ENCODE results near the gene TSHZ2.

Gene TSHZ2, protein sequence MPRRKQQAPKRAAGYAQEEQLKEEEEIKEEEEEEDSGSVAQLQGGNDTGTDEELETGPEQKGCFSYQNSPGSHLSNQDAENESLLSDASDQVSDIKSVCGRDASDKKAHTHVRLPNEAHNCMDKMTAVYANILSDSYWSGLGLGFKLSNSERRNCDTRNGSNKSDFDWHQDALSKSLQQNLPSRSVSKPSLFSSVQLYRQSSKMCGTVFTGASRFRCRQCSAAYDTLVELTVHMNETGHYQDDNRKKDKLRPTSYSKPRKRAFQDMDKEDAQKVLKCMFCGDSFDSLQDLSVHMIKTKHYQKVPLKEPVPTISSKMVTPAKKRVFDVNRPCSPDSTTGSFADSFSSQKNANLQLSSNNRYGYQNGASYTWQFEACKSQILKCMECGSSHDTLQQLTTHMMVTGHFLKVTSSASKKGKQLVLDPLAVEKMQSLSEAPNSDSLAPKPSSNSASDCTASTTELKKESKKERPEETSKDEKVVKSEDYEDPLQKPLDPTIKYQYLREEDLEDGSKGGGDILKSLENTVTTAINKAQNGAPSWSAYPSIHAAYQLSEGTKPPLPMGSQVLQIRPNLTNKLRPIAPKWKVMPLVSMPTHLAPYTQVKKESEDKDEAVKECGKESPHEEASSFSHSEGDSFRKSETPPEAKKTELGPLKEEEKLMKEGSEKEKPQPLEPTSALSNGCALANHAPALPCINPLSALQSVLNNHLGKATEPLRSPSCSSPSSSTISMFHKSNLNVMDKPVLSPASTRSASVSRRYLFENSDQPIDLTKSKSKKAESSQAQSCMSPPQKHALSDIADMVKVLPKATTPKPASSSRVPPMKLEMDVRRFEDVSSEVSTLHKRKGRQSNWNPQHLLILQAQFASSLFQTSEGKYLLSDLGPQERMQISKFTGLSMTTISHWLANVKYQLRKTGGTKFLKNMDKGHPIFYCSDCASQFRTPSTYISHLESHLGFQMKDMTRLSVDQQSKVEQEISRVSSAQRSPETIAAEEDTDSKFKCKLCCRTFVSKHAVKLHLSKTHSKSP (N-terminal part only)

DNA sequence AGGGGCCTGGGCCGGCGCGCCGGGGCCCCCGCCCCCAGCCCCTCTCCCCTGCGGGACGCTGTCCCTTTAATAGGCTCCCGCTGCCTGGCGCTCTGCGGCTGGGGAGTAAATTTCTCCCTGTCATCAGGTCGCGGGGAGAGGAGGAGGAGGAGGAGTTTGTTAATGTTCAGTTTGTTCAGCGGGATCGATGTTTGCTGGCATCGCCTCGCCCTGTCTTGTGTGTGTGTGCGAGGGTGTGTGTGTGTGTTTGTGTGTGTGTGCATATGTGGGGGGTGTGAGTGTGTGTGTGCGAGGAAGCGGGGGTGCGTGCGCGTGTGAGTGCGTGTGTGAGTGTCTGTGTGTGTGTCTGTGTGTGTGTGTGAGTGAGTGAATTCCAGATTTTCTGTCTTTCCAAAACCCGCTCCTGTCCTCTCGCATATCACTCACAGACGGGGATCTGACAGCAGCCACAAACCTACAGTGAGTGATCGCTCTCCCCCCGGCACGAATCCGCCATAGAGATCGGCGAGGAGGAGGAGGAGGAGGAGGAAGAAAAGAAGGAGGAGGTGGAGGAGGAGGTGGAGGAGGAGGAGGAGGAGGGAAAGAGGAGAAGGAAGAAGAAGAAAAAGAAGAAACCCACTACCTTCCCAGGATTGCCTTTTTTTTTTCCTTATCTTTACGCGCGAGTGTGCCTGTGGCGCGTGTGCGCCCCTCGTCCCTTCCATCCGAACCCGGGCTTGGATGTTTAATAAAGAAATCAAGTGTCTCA lies at the start of gene TSHZ2:
Gene TSHZ2 (plus strand): TSS at position 169 of the 748 bp plus-strand sequence. CDS start 936 bp downstream, outside the sequence.
- peak; percentile 64 for DNase-seq (ENCODE audit: low spot score)

DNA sequence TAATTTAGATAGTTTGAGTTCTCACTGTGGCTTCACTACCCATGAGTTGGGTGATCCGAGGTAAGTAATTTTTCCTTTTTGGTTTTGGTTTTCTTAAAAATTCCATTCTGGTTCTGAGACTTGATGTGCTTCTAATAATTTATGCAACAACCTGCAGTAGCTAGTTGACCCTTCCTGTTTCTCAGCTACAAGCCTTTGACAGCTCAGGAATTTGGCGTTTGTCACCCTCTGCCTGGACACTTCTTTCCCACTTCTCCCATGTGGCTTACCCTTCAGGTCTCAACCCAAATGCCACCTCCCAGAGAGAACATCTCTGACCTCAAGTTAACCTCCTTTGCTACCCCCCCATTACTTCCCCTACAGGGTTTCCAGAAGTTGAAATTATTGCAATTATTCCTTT lies 49.7 kb upstream of the TSHZ2 start:
- no peak for DNase-seq (ENCODE audit: low spot score)

DNA sequence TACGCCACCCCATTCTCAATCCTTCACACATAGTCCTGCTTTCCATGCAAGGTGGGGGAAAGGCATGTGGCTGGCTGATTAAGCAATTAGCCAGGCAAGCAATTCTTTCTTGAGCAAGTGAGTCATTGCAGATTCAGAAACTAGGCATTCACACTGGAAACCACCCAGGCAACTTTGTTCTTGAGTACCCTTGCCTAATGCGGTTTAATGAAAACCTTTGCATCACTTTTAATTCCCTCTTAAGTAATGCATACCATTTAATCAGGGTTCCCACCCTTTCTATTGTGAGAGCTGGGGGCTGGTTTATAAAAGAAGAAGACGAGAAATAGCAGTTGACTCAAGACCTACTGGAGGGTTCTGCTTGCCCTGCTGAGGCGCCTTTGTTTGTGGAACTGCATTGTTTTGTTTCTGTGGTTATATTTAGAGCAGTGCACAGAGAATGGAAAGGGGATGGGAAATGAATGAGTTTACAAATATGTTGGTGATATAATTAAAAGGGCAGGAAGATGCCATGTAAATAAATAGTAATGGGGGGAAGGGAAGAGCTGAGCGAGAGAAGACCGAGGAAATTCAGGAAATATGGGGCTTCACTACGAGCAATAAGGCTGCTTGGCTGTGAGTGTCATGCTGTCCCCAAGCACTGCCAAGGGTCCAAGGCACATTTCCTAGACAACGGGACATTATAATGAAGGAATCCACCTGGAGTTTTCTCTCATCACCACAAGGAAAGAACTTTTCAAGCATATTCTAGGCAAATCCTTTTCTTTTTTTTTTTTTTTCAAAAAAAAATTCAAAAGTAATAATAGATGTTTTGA lies 48.8 kb upstream of the TSHZ2 start:
- DNase-seq (ENCODE audit: low spot score): no peak

DNA sequence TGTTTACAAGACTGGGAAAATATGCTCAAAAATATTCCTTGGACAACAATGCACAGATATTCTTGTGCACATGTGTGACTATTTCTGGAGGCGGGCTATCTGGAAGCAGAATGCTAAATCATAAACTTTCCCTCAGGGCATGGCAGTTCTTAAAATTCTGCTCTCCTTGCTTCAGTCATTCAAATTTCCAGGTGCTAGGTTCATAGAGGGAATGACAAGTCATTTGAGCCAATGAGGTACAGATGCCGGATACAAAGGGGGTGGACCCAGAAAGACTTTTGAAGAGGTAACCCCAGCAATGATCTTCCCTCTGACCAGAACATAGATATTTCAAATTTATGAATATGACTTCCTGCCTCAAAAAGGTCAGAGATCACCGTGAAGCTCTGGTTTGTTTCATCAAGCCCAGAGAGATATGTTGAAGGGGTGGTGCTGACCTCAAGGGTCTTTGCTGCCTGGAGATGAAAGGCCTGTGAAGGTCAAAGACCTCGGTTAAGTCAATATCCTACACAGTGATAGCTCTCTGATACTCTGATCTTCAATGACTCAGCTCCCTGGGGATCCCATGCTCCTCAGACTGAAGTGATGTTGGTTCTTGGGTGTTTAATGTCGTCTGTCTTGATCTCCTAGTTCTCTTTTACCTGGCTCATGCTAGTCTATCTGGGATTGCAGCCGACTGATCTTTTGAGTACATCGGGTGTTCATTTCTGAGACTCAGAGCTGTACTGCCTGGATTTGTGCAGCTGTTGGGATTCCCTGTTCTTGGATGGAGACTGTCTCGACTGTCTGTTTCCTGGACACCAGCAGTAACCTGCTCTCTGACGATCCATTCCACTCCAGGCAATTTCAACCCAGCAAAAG lies 47.5 kb upstream of the TSHZ2 start:
- no peak for DNase-seq (ENCODE audit: low spot score)

DNA sequence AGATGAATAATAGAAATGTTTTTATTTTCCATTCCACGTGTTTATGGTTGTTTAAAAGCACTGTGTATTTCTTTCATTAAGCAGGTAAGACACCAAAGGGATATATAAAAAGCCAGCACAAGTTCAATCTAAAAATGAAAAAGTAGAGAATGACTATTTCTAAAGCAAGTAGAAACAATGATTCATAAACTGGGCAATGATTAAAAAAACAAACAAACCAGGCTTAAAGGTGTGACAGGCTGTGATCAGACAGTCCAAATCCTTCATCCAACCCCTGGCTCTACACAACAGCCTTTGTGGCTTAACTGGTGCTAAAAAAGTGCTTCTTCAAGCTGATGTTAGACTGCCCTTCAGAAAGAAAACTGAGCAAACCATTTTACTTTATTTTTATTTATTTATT lies 45.7 kb upstream of the TSHZ2 start:
- no peak for DNase-seq (ENCODE audit: low spot score)

DNA sequence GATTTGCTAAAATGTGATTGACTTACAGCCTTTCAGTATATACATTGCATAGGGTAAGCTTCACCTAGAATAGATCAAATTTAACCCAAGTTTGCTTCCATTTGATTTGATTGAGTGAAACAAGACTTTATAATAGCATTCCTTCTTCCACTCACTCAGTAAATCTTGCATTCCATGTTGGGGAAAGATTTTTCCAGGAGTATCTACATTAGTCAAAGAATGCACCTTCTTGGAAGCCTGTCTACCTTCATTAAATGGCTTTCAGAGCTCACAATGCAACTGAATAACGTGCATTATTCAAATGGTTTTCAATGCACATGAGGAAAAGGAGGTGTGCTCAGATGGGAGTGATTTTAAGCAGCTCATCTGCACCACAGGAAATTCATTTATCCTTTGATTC lies 38.3 kb upstream of the TSHZ2 start:
- no peak for DNase-seq (ENCODE audit: low spot score)

DNA sequence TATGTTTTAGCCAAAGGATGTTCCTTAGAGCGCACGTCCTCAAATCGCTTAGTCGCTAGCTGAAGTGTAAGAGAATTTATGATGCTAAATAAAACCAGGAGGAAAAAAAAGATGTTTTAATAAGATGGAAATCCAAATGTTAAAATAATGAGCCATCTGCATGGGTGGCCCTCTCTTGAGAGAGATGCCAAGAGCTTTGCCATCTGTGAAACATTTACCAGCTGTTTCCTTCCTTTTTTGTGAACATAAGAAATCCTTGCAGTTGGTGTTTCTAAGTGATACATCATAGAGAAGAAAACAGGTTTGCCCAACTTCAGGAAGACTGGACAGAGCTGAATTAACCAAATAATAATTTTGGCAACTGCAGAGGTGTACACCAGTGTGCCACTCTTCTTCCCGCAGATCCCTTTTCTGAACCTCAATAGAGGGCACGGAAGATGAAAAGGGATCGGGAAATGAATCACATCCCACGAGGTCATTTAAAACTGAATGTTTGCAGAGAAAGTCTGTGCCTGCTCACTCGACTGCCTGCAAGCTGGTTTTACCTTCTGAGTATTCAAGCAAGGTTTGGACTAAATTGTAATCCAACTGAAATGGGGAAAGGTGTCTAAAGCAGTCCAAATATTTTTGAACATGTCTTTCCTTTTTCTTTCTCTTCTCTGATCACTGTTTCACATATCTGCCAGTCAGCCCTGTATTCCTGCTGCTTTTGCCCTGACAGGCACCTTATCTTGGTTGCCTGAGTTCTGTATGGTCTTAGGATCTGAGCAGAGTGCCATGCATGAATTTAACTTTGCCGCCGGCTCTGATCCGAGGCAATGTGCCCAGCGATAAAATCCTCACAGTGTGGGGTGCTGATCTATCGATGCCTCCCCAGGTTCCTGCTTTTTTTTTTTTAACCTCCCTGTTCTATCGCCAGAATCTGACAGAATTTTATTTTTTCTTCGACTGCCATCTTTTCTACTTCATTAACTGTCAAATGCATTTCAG lies 35.5 kb upstream of the TSHZ2 start:
- no peak for DNase-seq (ENCODE audit: low spot score)

DNA sequence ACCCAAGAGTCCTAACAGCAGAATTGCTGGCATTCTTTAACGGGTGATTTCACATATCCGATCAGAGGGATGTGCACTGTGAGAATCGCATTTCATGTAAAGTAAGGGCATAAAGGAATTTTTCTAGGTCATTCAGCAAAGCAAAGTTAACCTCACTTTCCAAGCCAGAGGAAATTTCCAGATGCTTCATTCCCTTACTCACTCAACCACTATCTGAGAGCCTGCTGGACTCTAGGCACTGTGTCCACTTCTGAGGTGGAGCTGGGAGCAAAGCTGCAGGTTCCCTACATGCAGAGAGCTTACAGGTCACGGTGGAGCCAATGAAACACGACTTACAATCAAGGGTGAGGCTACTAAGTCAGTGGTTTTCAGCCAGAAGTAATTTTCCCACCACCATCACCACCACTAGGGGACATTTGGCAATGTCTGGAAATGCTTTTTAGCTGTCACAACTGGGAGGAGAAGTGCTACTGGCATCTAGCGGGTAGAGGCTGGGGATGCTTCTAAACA lies 34.5 kb upstream of the TSHZ2 start:
- no peak for DNase-seq (ENCODE audit: low spot score)

DNA sequence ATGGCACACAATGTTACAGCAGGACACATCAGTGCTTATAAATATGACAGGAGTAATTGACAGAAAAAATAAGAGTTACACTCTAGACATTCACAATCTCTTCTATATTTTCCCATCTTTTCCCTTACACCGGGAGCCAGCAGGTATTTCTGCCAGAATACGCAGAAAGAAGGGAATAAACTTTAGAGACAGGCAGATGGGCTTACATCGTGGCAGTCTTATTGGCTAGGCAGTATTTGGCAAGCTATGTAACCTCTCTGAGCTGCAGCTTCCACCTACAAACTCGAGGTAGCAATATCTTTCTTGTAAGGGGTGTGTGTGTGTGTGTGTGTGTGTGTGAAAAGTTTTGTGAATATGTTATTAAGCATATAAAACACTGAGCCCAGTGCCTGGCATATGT lies 33.0 kb upstream of the TSHZ2 start:
- no peak for DNase-seq (ENCODE audit: low spot score)

DNA sequence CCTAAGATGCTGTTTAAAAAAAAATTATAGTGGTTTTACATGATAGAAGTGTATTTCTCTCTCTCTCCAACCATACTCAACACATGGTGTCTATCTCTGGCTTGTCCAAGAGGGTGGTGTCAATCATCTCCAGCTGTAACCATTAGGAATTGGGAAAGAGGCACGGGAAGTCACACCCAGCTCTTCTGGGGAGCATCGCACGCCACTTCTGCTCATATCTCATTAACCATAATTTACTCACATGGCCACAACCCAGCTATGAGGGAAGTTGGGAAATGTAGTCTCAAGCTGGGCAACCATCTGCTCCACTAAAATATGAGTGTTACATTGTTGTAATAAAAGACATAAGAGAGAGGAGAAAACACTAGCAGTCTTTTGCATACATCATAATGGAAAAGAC lies 30.4 kb upstream of the TSHZ2 start:
- DNase-seq (ENCODE audit: low spot score): no peak

DNA sequence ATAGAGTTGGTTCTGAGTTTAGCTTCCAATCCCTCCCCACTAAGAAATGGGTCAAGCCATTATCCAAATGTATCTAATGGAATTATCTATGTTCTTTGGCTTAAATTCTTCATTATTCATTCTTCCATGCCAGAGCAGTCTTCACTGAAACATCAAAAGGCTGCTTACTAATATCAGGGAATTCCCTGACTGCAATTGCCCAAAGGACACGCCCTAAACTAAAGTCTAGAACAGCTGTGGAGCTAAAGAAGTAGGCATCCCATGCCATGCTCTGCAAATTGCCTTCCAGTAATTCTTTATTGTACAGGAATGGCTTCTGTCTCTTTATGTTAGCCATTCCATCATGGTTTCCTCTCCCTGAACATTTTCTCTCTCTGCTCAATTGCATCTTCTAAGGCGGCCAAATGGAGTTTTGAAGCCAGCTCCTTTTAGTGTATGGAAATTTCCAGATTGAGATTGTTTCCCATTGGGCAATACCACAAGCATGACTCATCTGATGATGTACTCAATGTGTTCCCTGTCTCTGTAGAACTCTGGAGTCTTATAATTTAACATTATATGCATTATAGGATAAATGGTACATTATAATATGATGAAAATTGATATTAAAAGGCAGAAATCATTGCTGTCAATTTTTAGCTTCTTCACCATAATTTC lies 28.8 kb upstream of the TSHZ2 start:
- DNase-seq (ENCODE audit: low spot score): no peak

DNA sequence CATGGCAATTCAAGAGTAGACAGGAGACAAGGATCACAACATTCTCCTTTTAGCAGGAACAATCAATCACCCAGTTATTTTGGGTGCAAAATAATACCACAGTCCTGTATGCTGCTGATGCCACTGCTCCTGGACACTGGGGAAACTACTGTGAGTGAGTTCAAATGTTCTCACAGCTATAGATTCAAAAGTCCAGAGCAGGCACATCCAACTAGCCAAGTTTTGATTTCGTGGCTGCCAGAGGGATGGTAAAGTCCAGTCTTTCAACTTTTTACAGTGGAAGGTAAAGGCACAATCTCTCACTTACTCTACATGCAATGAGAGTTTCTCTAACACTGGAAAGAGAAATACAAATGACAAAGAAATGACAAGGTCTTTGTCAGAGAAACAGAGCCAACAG lies 26.9 kb upstream of the TSHZ2 start:
- DNase-seq (ENCODE audit: low spot score): no peak

DNA sequence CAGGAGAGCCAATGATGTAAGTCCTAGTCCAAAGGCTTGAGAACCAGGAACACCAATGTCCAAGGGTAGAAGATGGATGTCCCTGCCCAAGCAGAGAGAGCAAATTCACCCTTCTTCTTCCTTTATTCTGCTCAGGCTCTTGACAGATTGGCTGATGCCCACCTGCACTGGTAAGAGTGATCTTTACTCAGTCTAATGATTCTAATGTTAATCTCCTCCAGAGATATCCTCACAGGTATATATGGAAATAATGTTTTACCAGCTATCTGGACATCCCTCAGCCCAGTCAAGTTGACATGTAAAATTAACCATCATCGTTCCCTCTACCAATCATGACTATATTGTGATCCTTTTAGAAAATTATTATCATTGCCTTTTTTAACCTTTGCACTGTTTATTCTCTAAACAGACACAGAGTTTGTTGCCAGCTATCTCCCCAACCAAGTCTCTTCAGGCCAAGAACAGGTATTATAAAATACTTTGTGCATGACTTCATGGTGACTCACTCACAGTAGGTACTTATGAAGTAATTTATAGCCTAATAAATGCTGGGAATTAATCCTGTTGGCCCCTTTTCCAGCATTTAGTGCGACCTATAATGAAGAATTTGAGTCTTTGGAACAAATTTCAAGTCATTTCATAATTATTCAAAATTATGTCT lies 26.2 kb upstream of the TSHZ2 start:
- no peak for DNase-seq (ENCODE audit: low spot score)

DNA sequence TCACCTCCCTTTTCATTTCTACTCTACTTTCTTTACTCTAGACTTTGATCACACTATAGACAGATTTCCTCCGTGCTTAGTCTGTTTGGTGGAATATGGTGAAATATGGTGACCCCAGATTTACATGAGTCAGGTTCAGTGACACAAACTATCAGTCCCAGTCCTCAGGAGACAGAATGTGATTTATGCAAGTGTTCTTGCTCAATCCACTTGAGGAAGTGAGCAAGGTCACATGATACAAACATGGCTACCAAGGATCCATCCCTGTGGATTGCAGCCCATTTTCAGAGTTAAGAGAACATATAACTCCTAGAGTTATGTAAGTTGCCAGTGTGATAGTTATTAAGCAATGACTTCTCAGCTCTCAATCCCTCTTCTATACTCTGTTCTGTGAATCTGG lies 23.7 kb upstream of the TSHZ2 start:
- DNase-seq (ENCODE audit: low spot score): no peak

DNA sequence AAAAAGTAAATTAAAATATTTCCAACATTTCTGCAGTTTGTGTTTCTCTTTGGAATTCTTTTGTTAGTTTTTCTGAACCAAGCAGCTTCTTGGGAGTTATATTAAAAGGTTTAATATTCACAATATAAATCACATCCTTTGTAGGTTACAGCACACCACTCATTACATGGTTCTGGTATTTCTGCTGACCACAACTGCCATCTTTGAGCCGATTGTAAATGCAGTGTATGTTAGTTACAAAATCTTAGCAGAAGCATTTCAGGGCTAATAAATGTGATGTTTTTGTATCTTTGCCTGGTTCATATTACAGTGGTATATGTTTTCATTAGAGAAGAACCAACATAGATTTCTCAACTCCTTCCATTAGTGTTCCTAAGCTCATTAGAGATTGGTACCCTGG lies 19.1 kb upstream of the TSHZ2 start:
- no peak for DNase-seq (ENCODE audit: low spot score)

DNA sequence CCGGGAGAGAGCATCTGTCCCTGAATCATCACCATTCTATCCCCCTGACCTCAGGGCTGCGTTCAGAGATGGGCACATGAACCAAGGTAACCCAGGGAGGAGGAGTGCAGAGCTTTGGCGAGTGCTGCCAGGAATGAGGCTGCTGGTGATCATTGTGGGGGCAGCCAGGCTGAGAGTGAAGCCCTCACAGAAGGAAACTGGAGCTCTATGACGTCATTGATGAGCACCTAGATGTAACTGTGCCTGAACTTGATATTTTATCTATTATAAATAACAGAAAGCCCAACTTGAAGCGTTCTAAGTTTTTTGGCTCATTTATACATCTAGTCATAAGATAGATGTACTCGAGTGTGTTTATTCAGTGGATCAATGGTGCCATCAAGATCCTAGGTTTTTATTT lies 17.3 kb upstream of the TSHZ2 start:
- DNase-seq (ENCODE audit: low spot score): no peak

DNA sequence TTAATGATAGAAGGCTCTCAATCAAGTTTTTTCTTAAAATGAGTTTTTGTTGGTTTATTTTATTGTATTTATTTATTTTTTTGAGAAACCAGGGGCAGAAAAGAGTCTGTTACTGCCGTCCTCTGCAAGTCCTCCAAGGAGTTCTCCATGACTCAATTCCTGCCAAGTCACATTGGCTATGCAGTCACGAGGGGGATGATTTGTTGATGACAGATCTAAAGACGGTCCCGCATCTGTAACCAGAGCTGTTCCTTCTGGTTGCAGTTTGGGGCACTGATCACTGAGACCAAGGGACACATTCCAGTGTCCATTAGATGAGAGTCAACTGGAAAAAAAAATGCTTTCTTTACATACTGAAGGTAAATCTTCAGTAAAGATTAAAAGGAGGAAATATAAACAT lies 13.9 kb upstream of the TSHZ2 start:
- no peak for DNase-seq (ENCODE audit: low spot score)

DNA sequence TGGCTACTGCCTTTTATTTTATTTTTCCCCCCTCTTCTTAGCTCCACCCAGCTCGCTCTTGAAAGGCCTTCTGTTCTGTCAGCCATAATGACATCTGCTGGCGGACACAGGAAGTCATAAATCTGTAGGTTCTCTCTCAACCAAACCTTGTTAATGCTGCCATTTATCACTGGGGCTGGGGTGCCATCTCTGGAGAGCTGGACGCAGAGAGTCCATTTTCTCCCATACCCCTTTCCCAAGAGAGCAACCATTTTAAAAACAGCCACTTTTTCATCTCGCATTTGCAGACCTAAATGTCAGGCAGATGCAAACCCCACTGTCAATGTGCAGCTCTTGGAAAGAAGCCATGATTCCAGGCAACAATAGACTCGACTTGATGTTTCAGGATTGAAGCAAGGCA lies 13.0 kb upstream of the TSHZ2 start:
- no peak for DNase-seq (ENCODE audit: low spot score)

All from activated CD4-positive, alpha-beta T cell treated with anti-CD3 and anti-CD28 coated beads, Interleukin-2, Interleukin-4, amounts not matched to agents 100 ng/mL and 50 ng/mL, durations not matched to agents 16 hours and 8 hours (primary cell).